Psoas muscle (tissue), 8 donors: ENCODE results near the gene TM9SF1. TPM values are rescaled to one million over a fixed set of nuclear protein-coding genes. Genes with fewer than 3 reads are reported as not detected.

Source experiments
- ATAC-seq, 4 donors: fragments of 200-7000 bp; cut with Tn5 transposase; one replicate each; pipeline ENCODE4 v1.9.1; 2020; ENCODE audit warnings: moderate library complexity in 3 of 4, mild to moderate bottlenecking in 2 of 4
- DNase-seq, 2 donors: peaks; one replicate each; pipeline ENCODE4 v3.0.0-alpha.2; 2020
- H3K27ac ChIP-seq: fragments of 200-600 bp; one replicate; pipeline ENCODE4 v1.8.0; 2022
- H3K27me3 ChIP-seq, 3 donors: fragments of 200-600 bp in 1 of 3; one replicate each; pipeline versions ENCODE4 v1.6.1 to v1.8.0; 2013 to 2022; ENCODE audit warnings: low read length in 2 of 3, mild to moderate bottlenecking in 2 of 3, moderate library complexity in 1 of 3; ENCODE audit not compliant: insufficient read depth in 3 of 3
- H3K36me3 ChIP-seq, 2 donors: fragments of 200-600 bp in 1 of 2; one replicate each; pipeline versions ENCODE4 v1.6.1 to v1.8.0; 2013 to 2022; ENCODE audit warnings: low read depth in 1 of 2, mild to moderate bottlenecking in 1 of 2, moderate library complexity in 1 of 2; ENCODE audit not compliant: insufficient read depth in 1 of 2
- H3K4me1 ChIP-seq: fragments of 200-600 bp; one replicate; pipeline ENCODE4 v1.8.0; 2022
- H3K4me3 ChIP-seq: fragments of 200-600 bp; one replicate; pipeline ENCODE4 v1.8.0; 2022; ENCODE audit warnings: mild to moderate bottlenecking
- H3K9me3 ChIP-seq: fragments of 200-600 bp; one replicate; pipeline ENCODE4 v1.8.0; 2022
- CTCF ChIP-seq: fragments of 200-600 bp; IDR thresholded peaks from one replicate; pipeline ENCODE4 v1.8.0; 2022; ENCODE audit warnings: antibody characterized with exemption
- WGBS, 3 donors: extraction: QIAGEN DNeasy Blood & Tissue Kit; methylation state at CpG; one replicate each; pipeline versions ENCODE4 v1.1.6 to v1.1.7; 2013; 5-methylcytosine and 5-hydroxymethylcytosine counted together
- intact Hi-C, 2 donors: fragments of 100-400 bp; cut with DNase I; formaldehyde crosslinking; loops; one replicate each; pipeline versions ENCODE4 v1.11.0 to v1.14.2; 2022
- polyA plus RNA-seq, 3 donors: library from polyadenylated mRNA; stranded (reverse); fragments of 200-250 nt; gene quantifications; one replicate each; pipeline ENCODE4 v1.2.3, GENCODE V29; 2013
- total RNA-seq, 4 donors: library from RNA; stranded (reverse); fragmentation: NEBNext Ultra II Directional in 2 of 4; extraction: Animal tissue kit (Norgen Biotek cat#: 25700) in 2 of 4; gene quantifications; one replicate each; pipeline versions ENCODE4 v1.2.1 to v1.2.4, GENCODE V29; 2021 to 2023
- donor health status: healthy with polysubstance abuse.
- donor health status: DM: no; HTN: no; CAD: no; lungs with moderate emphysema.
- donor health status: Bipolar disorder and iron deficiency.
- donor health status: healthy.
- donor health status: DM: yes; HTN: yes; CAD: no.
- donor health status: DM: no; HTN: no; CAD: no.
- donor health status: DM: no; HTN: no; CAD: no.
- donor health status: DM: yes; HTN: yes; CAD: no.

The TM9SF1 gene
- total and polyA plus RNA-seq, 7 donors, result 21.0 to 43.4 (median 22.0) TPM

GRCh38 chr14:24177891-24178290 lies 17.4 kb downstream of the TM9SF1 start:
- ATAC-seq, result no peak
- no peak overlapping the region for H3K4me3 ChIP-seq
- 84 to 89% (median 84%) methylated on average over 14 of the region's 14 CpGs for WGBS, 3 donors
- H3K27ac ChIP-seq, result no peak overlapping the region
- TF ChIP-seq CTCF, result no peak
- H3K36me3 ChIP-seq, result peaks cover 0 to 65% of the 10 kb centered on the region in 2 donors
- no peaks in the 10 kb centered on the region for H3K9me3 ChIP-seq
- intact Hi-C loops, result no loop called here
- H3K4me1 ChIP-seq, result peaks cover 20% of the 10 kb centered on the region
- DNase-seq, result peak in 1 of 2 donors; percentile 36
- peaks cover 0 to under 1% (median 0%) of the 10 kb centered on the region in 3 donors for H3K27me3 ChIP-seq

GRCh38 chr14:24177041-24177825 lies 18.0 kb downstream of the TM9SF1 start:
- ATAC-seq (no peak), DNase-seq (peak in 1 of 2 donors; percentile 32)
- H3K4me1 ChIP-seq, result peaks cover 21% of the 10 kb centered on the region
- intact Hi-C loops, result no loop called here
- WGBS, 3 donors, result 86 to 90% (median 88%) methylated on average over 12 of the region's 12 CpGs
- no peak overlapping the region for H3K4me3 ChIP-seq
- peaks cover 0 to 7% (median 0%) of the 10 kb centered on the region in 3 donors for H3K27me3 ChIP-seq
- H3K27ac ChIP-seq, result no peak overlapping the region
- peaks cover 0 to 58% of the 10 kb centered on the region in 2 donors for H3K36me3 ChIP-seq
- H3K9me3 ChIP-seq, result no peaks in the 10 kb centered on the region
- no peak for TF ChIP-seq CTCF

GRCh38 chr14:24176599-24176998 lies 18.6 kb downstream of the TM9SF1 start:
- DNase-seq (peak in 1 of 2 donors; percentile 16), ATAC-seq (no peak)
- peaks cover 0 to 14% (median 0%) of the 10 kb centered on the region in 3 donors for H3K27me3 ChIP-seq
- no peaks in the 10 kb centered on the region for H3K9me3 ChIP-seq
- peaks cover 27% of the 10 kb centered on the region for H3K4me1 ChIP-seq
- H3K27ac ChIP-seq, result no peak overlapping the region
- TF ChIP-seq CTCF, result no peak
- no peak overlapping the region for H3K4me3 ChIP-seq
- intact Hi-C loops, result no loop called here
- H3K36me3 ChIP-seq, result peaks cover 0 to 52% of the 10 kb centered on the region in 2 donors
- 86 to 94% (median 90%) methylated on average over 5 of the region's 5 CpGs for WGBS, 3 donors

GRCh38 chr14:24172871-24173281 lies 22.4 kb downstream of the TM9SF1 start:
- peak in 1 of 2 donors; percentile 47 for DNase-seq
- TF ChIP-seq CTCF, result no peak
- Histone ChIP-seq H3K27me3 (peaks cover 0 to 36% (median 0%) of the 10 kb centered on the region in 3 donors), H3K4me3 (no peak overlapping the region), H3K9me3 (no peaks in the 10 kb centered on the region), H3K4me1 (peaks cover 11% of the 10 kb centered on the region), H3K36me3 (peaks cover 0 to 16% of the 10 kb centered on the region in 2 donors), H3K27ac (no peak overlapping the region)
- intact Hi-C loops, result no loop called here
- ATAC-seq, result peak; percentile 9 to 50 (median 34)
- WGBS, 3 donors, result 41 to 47% (median 44%) methylated on average over 20 of the region's 20 CpGs
